DMS114 treated with DMSO at 0.1 percent for 48 hours (cell line): Measurements from ENCODE around the gene PDXK.

Source experiments
- DNase-seq: peaks from one replicate; lab custom pipeline; 2025; ENCODE audit not compliant: unreplicated experiment; lab: John Stamatoyannopoulos, UW

Gene PDXK

DNA sequence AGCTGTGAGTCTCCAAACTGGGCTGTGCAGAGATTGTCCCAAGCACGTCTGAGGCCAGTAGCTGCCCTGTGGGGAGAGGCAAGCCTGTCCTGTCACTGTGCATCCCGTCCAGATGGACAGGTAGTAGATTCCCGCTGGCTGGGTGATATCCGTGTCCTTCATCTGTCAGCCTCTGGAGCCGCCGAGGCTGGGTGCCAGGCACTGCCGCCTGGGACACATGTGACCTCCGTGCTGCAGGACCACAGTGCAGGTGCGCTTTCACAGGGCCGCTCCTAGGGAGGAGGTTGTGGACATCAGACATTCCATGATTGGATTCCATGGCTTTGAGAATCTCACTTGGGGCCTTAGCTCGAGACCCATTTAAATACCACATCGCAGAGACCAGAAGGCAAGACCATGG is 4.7 kb downstream of the PDXK start:
- no peak for DNase-seq

DNA sequence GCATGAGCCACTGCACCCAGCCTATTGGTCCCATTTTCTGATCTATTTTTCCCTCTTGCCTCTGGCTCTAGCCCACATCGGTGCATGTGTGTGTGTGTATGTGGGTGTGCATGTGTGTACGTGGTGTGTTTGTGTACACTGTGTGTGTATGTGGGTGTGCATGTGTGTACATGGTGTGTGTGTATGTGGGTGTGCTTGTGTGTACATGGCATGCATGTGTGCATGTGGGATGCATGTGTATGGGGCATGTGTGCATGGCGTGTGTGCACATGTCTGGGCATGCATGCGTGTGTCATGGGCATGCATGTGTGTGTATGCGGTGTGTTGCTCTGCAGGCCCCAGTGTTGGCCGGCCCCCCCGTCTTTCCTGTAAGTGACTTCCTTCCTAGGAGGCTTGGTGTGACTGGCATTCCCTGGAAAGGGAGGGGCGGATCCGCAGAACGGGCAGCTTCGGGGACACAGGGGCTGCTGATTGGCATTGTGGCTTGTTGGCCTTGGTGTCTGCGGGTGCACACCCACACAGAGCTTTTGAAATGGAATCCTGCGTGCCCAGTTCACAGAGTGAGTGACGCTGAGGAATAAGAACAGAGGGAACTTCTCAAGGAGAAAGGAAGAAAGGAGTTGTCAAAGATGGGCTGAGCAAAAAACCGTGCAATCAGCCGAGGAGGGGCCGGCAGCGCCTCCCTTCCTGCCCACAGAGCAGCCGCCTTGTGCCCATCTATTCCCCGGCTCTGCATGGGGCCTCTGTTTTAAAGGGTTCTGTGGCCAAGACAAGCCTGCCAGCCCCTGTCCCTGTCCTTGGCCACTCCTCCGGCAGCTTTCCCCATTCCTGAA is 8.0 kb downstream of the PDXK start:
- DNase-seq: no peak

DNA sequence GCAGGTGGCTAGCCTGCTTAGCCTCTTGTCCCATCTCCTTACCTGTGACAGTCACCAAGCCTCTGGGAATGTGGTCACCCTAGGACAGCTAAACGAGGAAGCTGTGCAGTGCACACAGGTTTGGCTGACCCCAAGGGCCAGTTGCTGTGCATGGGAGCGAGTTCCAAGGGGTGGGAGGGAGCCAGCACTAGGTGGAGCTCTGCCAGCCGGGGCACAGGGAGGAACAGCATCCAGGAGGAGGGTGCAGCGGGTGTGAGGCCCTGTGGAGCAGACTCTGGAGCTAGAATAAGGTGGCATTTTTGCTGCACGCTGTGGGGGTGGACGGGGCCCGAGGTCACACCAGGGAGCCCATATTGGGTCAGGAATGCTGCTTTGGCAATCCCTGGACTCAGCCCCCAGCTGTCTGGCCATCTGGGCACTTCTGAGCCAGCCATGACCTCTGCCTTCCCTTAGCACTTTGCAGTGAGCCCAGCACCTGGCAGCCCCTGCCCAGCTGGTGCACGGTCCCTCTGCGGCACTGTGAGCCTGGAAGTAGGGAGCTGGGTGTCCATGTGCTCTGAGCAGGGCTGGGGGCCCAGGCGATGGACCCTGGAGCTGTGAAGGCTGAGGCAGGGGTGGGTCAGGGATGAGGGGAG is 8.7 kb downstream of the PDXK start:
- DNase-seq: no peak

DNA sequence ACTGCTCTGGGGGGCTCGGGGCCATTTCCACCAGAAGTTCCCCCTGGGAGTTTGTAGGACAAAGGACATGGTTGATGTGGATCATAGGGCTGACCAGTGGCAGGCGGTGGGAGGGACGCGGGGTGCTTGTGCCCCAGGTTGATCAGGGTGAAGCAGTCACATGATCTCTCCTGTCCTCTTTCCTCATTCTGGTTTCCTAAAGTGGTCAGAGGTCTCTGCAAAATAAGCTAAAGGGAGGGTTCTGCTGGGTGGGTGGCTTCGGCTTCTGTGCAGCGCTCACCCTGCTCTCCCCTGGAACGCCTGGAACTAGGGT is 9.2 kb downstream of the PDXK start:
- DNase-seq: no peak

DNA sequence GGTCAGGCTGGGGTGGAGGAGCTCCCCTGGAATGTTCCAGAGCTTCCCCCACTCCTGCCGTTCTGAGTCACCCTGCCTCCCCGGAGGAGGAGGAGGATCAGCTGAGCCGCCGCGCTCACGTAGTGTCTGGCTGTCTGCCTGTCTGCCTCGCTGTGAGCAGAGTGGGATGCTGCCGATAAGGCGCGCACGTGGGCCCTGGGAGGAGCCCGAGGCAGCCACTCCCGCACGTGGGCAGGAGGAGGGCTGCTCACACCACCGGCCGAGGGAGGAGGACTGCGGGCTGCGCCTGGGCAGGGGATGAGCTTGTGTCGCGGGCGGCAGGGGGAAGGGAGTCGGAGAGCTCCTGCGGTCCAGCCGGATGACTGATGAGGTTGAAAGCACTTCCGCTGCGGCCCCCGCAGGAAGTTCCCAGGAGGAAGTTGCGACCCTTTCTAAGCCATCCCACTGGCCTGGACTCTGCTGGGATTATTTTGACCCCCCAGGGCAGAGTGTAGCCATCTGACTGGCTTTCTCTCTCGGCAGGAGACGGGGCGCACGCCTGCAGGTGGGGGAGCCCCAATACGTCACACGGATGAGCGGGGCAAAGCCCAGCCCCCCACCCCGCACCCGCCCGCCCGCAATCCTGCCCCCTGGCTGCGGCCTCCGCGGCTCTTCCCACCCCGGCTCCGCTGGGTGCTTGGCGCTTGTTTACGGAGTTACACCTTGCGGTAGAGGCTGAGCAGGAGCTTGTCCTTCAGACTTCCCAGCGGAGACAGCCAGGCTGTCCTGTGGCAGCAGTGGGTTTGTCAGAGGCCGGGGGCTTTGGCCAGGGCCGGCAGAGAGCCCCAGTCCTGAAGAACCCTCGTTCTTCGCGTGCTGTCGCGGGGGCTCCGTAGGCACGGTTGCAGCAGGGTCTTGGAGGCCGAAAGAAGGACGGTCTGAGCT is 9.8 kb downstream of the PDXK start:
- DNase-seq: no peak

DNA sequence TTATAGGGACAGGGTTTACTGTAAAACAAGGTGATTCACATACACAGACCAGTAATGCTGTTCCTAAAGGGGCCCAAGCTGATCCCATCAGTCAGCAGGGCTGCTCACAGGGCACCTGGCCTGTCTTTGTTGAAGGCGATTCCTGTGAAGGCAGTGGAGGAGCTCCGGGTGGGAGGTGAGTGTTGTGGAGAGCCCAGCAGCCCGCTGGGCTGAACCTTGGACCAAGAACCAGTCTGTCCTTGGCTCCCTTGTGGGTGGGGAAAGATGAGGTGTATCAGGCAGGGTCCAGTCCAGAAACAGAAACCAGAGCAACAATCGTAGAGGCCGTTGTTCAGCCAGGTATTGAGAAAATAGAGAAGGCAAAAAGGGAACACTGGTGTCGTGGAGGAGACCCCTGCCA is 12.5 kb downstream of the PDXK start:
- no peak for DNase-seq

DNA sequence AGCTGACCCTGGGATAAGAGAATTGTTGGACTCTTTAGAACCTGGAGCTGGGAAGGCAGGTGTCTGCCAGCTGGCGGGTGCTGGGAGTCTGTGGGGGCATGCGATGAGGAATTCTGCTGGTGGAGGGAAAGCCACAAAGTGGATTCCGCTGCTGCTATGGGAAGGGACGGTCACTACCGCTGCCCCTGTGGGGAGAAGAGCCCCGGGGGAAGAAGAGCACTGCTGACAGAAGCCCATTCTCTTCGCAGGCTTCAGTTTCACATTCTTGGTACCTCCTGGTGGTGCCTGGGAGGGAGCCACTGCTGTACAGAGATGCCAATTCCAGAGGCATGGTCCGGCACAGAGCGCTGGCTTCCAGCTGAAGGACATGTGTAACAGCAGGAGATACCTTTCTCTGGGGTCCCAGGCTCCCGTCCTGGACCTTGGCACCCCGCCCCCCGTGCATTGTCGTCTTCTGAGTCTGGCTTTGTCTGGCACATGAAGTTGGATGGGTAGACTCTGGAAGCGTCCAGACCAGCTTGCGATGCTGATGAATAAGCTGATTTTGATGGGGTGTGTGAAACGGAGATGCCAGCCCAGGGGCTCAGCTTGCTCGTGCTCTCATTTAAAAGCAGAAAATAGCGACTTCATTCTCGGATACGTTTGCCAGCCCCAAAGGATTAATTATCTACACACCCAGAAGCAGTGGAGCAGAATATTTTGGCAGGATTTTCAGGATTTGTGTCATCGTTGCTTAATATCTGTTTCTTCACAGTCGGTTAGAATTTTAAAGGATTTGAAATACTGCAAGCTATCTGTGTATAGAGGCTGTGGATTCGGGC is 13.2 kb downstream of the PDXK start:
- no peak for DNase-seq

DNA sequence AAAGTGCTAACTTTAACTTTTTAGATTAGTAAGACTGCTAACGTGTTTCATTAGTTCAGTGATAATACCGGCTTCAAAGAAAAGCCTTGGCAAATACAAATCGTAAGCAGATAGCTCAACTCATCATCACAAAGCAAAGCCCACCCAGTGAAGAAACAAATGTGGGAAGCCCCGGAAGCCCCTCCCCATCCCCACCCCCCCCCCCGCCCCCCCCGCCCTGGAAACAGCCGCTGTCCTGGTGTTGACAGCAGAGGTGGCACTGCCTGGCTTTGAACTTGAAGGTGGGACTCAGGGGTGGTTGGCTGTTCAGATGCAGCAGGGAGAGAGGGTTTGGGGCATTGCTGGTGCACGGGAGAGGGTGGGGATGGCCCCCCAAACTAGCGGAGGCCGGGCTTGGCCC is 14.1 kb downstream of the PDXK start:
- no peak for DNase-seq

DNA sequence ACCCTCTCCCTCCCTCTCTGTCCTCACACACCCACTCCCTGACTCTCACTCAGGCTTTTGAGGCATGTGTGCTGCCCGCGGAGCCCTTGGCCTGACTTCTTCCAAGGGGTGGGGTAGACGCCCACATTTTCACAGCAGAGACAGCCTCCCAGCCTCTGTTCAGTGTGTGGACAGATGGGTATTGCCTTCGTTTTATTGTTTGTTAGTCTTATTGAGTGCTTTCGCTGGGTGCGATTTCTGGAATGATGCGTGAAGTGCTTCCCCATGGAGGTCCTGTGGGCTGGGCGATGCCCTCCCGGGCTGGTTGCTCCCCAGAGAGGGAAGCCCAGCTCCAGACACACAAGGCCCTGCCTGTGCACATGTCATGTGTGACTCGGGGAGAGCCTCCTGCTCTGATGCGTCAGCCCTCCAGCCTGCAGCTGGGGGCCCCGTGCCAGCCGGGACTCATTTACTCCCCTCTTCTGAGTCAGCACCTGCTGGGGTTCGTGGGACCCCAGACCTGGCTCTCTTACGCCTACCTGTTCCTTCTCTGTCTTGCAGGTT is 14.7 kb downstream of the PDXK start:
- no peak for DNase-seq

DNA sequence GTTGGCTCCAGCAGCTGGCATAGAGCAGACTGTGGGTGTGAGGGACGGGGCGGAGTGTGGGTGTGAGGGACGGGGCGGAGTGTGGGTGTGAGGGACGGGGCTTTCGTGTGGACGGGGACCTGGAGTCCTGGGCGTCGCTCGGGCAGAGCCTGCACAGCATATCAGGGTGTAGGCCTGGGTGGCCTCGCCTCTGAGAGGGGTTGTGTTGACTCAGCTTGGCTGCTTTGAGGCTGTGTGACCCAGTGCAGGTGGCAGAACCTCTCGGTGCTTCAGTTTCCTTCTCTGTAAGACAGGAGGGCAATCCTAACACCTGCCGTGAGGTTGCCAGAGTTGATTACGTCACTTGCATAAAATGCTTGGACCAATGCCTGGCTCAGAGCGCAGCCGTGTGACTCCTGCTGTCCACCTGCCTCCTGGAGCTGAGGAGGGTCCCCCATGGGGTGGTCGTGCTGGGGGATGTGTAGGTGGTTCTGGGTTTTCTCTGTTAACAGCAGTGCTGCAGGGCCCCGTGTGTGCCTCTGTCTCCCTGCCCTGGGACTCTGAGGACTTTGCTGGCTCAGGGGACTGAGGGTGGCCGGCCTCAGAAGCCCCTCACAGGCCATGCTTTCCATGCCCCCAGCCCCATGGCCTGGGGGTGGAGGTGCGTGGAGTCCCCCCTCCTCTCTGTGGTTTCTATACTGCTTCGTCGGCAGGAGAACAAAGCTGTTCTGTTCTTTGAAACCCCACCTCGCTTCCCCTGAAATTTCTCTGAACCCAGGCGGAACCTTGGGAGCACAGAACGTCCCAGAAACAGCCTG is 15.4 kb downstream of the PDXK start:
- no peak for DNase-seq

DNA sequence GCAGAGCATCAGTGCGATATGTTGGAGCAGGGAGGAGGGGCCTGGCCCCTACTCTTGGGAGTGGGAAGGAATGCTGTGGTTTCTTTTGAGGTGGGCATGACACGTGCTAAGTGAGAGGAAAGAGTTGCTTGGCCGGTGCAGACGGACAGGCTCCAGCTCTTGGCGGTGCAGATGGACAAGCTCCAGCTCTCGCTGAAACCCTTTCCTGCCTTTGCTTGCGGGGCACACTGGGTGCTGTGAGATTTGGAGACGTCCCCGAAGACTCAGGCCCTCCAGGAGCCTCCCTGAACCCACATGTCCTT is 15.9 kb downstream of the PDXK start:
- DNase-seq: no peak

DNA sequence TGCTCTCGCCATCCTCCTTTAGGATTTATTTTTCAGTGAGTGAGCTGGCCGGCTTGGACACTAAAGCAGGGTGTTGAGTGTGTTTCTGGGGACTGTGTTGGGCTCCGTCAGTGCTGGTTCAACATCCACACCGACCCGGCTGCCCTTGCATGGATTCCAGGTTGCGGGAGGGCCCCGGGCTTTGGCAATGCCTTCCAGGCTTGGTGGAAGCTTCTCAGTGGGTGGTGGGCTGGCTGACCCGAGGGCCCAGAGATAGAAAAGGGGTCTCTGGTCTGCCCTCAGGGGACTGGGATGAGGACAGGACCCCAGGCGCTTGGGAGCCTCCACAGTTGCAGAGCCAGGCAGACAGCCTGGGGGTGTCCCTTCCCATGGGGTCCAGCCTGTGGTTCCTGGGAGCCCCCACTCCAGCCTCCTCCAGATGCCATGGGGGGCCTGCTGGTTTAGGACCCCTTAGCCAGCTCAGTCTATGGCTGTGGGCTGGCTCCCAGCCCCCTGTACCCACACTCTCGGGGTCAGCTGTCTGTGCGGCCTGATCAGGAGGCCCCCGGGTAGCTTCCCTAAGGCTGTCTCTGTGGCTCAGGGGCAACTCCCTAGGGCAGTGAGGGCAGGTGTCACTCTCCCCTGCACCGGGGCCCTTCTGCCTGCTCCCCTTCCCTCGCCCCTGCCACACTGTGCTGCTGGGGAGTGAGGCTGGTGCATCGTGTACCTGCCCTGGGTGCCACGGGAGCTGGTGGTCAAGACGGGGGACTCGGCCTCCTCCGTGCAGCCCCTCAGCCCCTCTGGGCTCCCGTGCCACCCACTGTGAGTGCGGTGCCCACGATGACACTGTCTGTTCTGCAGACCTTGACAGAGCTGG is 16.5 kb downstream of the PDXK start:
- no peak for DNase-seq

DNA sequence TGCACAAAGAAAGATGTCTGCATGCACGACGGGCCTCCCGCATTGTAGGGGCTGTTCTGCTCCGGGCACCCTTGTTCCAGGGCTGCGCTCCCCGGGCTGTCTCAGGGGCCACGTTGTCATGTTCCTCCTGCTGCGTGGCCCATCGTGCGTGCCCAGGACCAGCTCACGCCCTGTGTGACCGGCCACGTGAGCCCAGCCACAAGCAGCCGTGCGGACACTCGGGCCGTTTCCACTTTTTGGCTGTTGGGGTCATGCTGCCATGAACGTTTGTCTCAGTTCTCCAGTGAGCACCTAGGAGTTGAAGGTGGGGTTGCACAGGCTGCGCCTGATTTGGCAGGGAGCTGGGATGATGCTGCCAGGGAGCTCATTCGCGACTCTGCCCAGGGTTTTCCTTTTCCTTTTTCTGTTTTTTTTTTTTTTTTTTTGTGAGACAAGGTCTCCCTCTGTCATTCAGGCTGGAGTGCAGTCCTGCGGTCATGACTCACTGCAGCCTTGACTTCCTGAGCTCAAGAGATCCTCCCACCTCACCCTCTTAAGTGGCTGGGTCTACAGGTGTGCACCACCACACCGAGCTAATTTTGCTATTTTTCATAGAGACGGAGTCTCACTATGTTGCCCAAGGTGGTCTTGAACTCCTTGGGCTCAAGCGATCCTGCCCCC is 17.4 kb downstream of the PDXK start:
- DNase-seq: no peak

DNA sequence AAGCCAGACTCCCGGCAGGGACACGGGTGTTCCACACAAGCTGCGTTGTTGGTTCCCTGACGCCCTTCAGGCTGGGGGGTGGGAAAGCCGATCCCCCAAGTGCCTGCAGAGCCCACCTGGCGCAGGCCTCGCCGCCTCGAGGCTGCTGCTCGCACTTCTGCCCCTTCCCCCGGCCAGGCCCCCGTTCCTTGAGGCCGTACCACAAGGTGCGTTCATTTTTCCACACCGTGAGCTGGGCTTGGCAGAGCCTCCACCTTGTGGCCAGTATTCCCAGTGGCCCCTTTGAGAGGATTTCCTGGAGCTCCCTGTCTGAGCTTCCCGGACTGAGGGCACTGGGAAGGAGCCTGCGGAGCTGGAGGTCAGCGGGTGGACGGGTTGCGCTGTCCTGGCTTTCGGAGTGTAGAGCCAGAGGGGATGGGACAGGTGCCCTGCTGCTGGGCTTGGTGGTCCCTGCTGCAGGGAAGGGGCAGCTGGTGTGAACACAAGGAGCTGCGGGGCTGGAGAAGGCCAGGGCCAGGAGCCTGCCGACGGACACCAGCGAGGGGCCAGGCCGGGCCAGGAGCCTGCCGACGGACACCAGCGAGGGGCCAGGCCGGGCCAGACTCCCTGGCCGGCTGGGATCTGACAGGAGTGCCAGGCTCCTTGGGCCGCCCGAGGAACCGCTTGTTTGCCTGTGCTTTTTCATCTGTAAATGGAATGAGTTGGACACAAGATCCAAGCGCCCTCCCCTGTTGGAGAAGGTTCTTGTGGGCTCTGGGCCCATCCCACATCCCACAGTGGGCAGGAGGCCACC is 18.4 kb downstream of the PDXK start:
- no peak for DNase-seq

DNA sequence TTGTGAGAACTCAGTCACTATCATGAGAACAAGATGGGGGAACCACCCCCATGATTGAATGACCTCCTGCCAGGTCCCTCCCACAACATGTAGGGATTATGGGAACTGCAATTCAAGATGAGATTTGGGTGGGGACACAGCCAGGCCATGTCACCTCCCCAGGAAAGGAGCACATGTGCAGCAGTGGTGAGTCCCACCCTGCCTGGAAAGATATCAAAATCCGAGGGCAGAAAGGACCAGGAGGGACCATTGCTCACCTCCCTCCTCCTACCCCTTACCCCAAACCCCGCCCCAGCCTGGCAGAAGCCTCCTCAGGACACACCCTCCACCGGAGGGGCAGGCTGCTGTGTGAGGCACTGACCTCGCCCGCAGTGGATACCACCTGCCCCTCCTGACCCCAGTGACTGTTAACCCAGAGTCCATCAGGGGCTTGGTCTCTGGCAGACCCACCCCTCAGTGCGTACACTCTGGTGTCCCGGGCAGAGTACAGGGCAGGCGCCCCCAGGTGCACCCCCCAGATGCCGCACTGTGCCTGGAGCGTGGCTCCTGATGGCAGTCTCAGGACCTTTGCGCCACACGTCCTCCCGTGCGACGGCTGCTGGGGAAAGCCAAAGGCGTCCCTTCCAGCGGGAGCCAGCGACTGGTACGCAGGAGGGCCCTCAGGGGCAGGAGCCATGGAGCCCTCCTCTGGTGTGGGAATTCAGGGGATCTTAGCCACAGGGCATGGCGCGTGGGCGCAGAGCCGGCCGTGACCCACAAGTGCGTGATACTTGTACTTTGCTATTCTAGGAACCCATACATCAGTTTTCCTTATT is 20.9 kb downstream of the PDXK start:
- no peak for DNase-seq

DNA sequence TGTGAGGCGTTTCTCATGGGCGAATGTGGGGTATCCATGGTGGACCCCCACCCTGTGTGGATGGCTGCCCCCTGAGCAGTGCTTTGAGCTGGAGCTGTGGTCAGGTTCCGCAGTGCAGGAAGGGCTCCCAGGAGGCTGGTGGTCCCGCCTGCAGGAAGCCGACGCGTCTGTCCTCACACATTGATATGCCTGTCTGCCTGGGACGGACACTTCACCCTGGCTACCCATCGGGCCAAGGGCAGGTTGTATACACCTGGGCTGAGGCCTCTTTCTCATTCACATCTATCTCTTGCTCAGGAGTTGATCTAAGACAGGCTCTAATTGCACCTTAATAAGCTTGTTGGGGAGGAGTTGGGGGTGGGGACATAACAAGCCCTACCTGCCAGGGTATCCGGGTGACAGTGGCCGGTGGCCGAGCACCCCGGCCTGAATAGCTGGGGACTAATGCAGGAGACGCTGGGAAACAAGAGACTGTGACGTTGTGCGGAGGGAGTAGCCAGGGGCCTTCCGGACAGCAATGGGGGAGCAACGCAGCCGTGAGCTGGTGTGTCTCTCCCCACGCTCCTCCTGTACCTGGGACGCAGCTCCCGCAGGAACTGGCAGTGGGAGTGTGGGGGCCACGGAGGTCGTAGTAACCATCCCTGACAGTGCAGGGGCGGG is 21.7 kb downstream of the PDXK start:
- DNase-seq: no peak
